ENCODE measurements around the gene ARMCX6. TPM values are rescaled to one million over a fixed set of nuclear protein-coding genes. Genes with fewer than 3 reads are reported as not detected.

The ARMCX6 gene
- total and polyA plus RNA-seq, 2 donors (not counting 1 experiment from before 2014, with no cell fraction given) = 32.9 to 94.6 TPM

DNA sequence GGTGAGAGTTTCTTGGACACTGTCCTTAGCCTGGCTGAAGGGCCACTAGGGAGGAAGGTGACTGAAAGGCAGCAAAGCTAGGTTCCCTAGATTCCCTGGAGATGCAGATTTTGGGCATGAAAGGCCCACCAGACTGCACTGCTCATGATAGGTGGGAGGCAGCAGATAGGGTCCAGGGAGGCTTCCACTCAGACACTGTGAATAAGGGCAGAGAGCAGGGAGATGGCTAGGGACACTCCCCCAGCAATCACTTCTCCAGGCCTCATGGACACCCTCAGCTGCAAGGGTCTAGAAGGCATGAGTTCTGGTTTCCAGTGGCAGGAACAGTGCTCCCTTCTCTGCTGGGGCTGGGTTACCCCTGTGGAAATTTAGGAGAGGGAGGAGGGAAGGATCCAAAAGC lies 21.8 kb upstream of the ARMCX6 start:
- no peaks in the 10 kb centered on the region for H4K20me1 ChIP-seq (ENCODE audit: control insufficient read depth, extremely low read depth, insufficient read depth, low read length)
- DNase-seq (ENCODE audit: low read depth in 2 of 2) = no peak
- no peak overlapping the region for H3K27ac ChIP-seq (ENCODE audit: insufficient read depth, low read length)
- no peak overlapping the region for H2AFZ ChIP-seq (ENCODE audit: low read length)
- no peaks in the 10 kb centered on the region for H3K4me1 ChIP-seq (ENCODE audit: control insufficient read depth, extremely low read depth, insufficient read depth, low read length)
- no peaks in the 10 kb centered on the region for H3K9me3 ChIP-seq (ENCODE audit: control insufficient read depth, insufficient read depth, low read depth, low read length)
- H3K79me2 ChIP-seq (ENCODE audit: control insufficient read depth, insufficient read depth, low read length) = no peaks in the 10 kb centered on the region
- no peak for TF ChIP-seq EZH2 (IDR thresholded peaks at IDR 0.05; ENCODE audit: low read length, missing control alignments)
- H3K4me3 ChIP-seq (replicated peaks in 1 of 4; ENCODE audit: control extremely low read depth in 1 of 4, insufficient read depth in 1 of 4, low read depth in 3 of 4, low read length in 4 of 4) = no peak overlapping the region
- H3K9ac ChIP-seq (ENCODE audit: insufficient read depth, low read length) = no peak overlapping the region
- H3K36me3 ChIP-seq (ENCODE audit: control insufficient read depth, insufficient read depth, low read length) = no peaks in the 10 kb centered on the region
- no peak overlapping the region for H3K4me2 ChIP-seq (ENCODE audit: extremely low read depth, insufficient read depth, low read length)
- no peaks in the 10 kb centered on the region for H3K27me3 ChIP-seq (ENCODE audit: control insufficient read depth, insufficient read depth, low read length)

DNA sequence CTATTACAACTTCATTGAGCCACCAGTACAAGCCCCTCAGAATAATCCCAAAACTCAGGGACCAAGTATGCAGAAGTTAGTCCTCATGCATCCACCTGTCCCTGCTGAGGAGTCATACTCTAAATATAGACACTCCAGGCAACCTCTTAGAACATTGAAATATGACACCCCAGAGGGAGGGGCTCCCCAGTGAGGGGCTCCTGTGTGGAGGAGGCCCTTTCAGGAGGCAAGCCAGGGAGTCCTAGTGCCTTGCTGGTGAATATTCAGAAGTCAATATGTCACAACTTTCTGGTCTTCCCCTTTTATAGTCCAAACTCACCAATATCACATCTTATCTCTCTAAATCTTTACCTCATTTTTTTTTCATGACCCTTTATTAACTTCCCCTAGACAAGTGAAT lies 1.6 kb upstream of the ARMCX6 start:
- no peaks in the 10 kb centered on the region for H3K36me3 ChIP-seq (ENCODE audit: control insufficient read depth, insufficient read depth, low read length)
- H3K9me3 ChIP-seq (ENCODE audit: control insufficient read depth, insufficient read depth, low read depth, low read length) = no peaks in the 10 kb centered on the region
- H2AFZ ChIP-seq (ENCODE audit: low read length) = no peak overlapping the region
- peaks cover 14% of the 10 kb centered on the region for H3K79me2 ChIP-seq (ENCODE audit: control insufficient read depth, insufficient read depth, low read length)
- no peak overlapping the region for H3K9ac ChIP-seq (ENCODE audit: insufficient read depth, low read length)
- H3K27ac ChIP-seq (ENCODE audit: insufficient read depth, low read length) = no peak overlapping the region
- no peak for TF ChIP-seq EZH2 (IDR thresholded peaks at IDR 0.05; ENCODE audit: low read length, missing control alignments)
- no peak for TF ChIP-seq CTCF (conservative IDR thresholded peaks at IDR 0.05 in 1 of 2, IDR thresholded peaks at IDR 0.05 in 1 of 2; ENCODE audit: low read depth in 1 of 2, low read length in 2 of 2)
- no peak overlapping the region for H3K4me2 ChIP-seq (ENCODE audit: extremely low read depth, insufficient read depth, low read length)
- no peak overlapping the region for H3K4me3 ChIP-seq (replicated peaks in 1 of 4; ENCODE audit: control extremely low read depth in 1 of 4, insufficient read depth in 1 of 4, low read depth in 3 of 4, low read length in 4 of 4)
- peak; percentile 17 to 53 for DNase-seq (ENCODE audit: low read depth in 2 of 2)
- H3K27me3 ChIP-seq (ENCODE audit: control insufficient read depth, insufficient read depth, low read length) = no peaks in the 10 kb centered on the region
- no peaks in the 10 kb centered on the region for H3K4me1 ChIP-seq (ENCODE audit: control insufficient read depth, extremely low read depth, insufficient read depth, low read length)
- no peaks in the 10 kb centered on the region for H4K20me1 ChIP-seq (ENCODE audit: control insufficient read depth, extremely low read depth, insufficient read depth, low read length)

- H3K27ac ChIP-seq (ENCODE audit: insufficient read depth, low read length) = no peak overlapping the region
- no peak overlapping the region for H3K9ac ChIP-seq (ENCODE audit: insufficient read depth, low read length)
- no peaks in the 10 kb centered on the region for H3K79me2 ChIP-seq (ENCODE audit: control insufficient read depth, insufficient read depth, low read length)
- no peaks in the 10 kb centered on the region for H3K36me3 ChIP-seq (ENCODE audit: control insufficient read depth, insufficient read depth, low read length)
- H3K4me1 ChIP-seq (ENCODE audit: control insufficient read depth, extremely low read depth, insufficient read depth, low read length) = no peaks in the 10 kb centered on the region
- no peak overlapping the region for H3K4me3 ChIP-seq (replicated peaks in 1 of 4; ENCODE audit: control extremely low read depth in 1 of 4, insufficient read depth in 1 of 4, low read depth in 3 of 4, low read length in 4 of 4)
- no peak for TF ChIP-seq CTCF (conservative IDR thresholded peaks at IDR 0.05 in 1 of 2, IDR thresholded peaks at IDR 0.05 in 1 of 2; ENCODE audit: low read depth in 1 of 2, low read length in 2 of 2)
- no peak for TF ChIP-seq EZH2 (IDR thresholded peaks at IDR 0.05; ENCODE audit: low read length, missing control alignments)
- H3K9me3 ChIP-seq (ENCODE audit: control insufficient read depth, insufficient read depth, low read depth, low read length) = no peaks in the 10 kb centered on the region
- no peak overlapping the region for H2AFZ ChIP-seq (ENCODE audit: low read length)
- no peaks in the 10 kb centered on the region for H3K27me3 ChIP-seq (ENCODE audit: control insufficient read depth, insufficient read depth, low read length)
- no peaks in the 10 kb centered on the region for H4K20me1 ChIP-seq (ENCODE audit: control insufficient read depth, extremely low read depth, insufficient read depth, low read length)
- DNase-seq (ENCODE audit: low read depth in 2 of 2) = no peak
- no peak overlapping the region for H3K4me2 ChIP-seq (ENCODE audit: extremely low read depth, insufficient read depth, low read length)
Observed at GRCh38 chrX:101605728-101606127, 12.1 kb downstream of the ARMCX6 start.
